MV-4-11 (cell line): ENCODE results near the gene PRDM13.
"Not testable (repeated sequence)": the region's sequence is repeated elsewhere in the genome, so short reads cannot be mapped to it uniquely, and the experiment has no call there.

Experiments
- DNase-seq: peaks from one replicate; lab custom pipeline; 2025; lab: John Stamatoyannopoulos, UW

Gene PRDM13

GRCh38 chr6:99603421-99604165 is 3.0 kb upstream of the PRDM13 start:
- no peak for DNase-seq

GRCh38 chr6:99604166-99605073 is 2.2 kb upstream of the PRDM13 start:
- DNase-seq, result no peak

GRCh38 chr6:99605074-99605734 is 1.4 kb upstream of the PRDM13 start:
- no peak for DNase-seq

GRCh38 chr6:99605911-99606655 is 550 bp upstream of the PRDM13 start:
- no peak for DNase-seq

- DNase-seq, result no peak
Observed at GRCh38 chr6:99607416-99608036, 893 bp downstream of the PRDM13 start.

GRCh38 chr6:99608059-99608885 is 1.6 kb downstream of the PRDM13 start:
- DNase-seq, result no peak

- DNase-seq, result no peak
Observed at GRCh38 chr6:99608886-99609482, 2.4 kb downstream of the PRDM13 start.

- no peak for DNase-seq
Observed at GRCh38 chr6:99609905-99610489, 3.4 kb downstream of the PRDM13 start.

GRCh38 chr6:99611148-99611547 is 4.5 kb downstream of the PRDM13 start:
- DNase-seq, result peak; percentile 72

- no peak for DNase-seq
Observed at GRCh38 chr6:99612551-99613408, 6.1 kb downstream of the PRDM13 start.

GRCh38 chr6:99613409-99613704 is 6.7 kb downstream of the PRDM13 start:
- DNase-seq, result no peak

- DNase-seq, result no peak
Observed at GRCh38 chr6:99613705-99614429, 7.2 kb downstream of the PRDM13 start.

- no peak for DNase-seq
Observed at GRCh38 chr6:99614430-99615186, 8.0 kb downstream of the PRDM13 start.

- no peak for DNase-seq
Observed at GRCh38 chr6:99617131-99617530, 10.5 kb downstream of the PRDM13 start.

GRCh38 chr6:99618649-99619408 is 12.2 kb downstream of the PRDM13 start:
- no peak for DNase-seq

GRCh38 chr6:99619409-99619762 is 12.8 kb downstream of the PRDM13 start:
- DNase-seq, result no peak

GRCh38 chr6:99622044-99622443 is 15.4 kb downstream of the PRDM13 start:
- not testable (repeated sequence) for DNase-seq
